Sigmoid colon (tissue), 4 donors: Measurements from ENCODE around the gene GRK1.
A peak's percentile ranks its signal among the peaks of the same experiment; 100 is the strongest.

ENCODE experiments used
- EP300 ChIP-seq, 4 donors: sonication (generic); formaldehyde crosslinking; IDR thresholded peaks; one replicate each; pipeline ENCODE4 v1.6.1; 2017; ENCODE audit warnings: antibody characterized with exemption in 4 of 4
- POLR2AphosphoS5 ChIP-seq, 4 donors: sonication (generic); formaldehyde crosslinking; IDR thresholded peaks; one replicate each; pipeline ENCODE4 v1.6.1; 2017; ENCODE audit warnings: antibody characterized with exemption in 4 of 4
- TF ChIP-seq, protein P1 (sequence below), 4 experiments: fragments of 450-650 bp in 3 of 4; fragments of 200-600 bp in 1 of 4; IDR thresholded peaks; one replicate each; pipeline ENCODE4 v1.5.1; 2016 to 2019; ENCODE audit warnings: antibody characterized with exemption in 4 of 4, mild to moderate bottlenecking in 3 of 4, moderate library complexity in 2 of 4

DNA sequence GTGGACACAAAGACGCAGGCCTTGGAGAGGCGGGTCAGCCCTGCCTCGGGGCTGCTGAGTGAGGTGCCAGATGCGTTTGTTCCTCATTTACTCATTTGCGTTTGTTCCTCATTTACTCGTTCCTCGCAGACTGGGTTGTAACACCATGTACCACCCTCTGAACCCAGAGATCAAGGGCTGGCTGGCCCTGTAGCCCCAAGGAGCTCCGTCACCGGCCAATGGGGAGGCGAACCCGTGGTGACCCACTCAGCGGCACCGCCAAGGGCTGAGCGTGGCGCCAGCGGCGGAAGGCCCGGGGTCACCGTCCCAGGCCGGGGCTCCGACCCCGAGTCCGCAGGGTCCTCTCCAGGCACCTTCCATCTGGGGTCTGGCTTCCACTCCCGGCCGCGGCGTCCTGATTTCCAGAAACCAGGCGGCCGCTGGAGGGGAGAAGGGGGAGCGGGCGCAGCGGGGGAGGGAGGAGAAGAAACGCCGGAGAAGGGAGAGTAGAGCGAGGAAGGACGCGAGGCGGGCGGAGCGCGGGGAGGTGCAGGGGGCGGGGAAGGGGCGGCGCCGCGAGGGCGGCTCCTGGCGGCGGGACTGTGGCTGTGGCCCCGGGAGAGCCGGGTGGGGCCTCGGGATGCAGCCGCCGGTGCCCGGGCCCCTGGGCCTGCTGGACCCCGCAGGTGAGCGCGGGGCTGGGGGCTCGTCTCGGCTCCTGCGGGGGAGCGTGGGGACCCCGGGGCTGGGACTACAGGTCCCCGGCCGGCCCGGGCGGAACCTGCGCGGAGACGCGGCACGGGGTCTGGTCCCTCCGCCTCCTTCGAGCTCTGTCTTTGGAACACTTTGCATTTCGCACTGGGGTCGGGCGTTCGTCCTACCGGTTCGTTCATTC is 91.9 kb downstream of the GRK1 start, which contains the start of gene TMEM255B:
- TF ChIP-seq, protein P1, sequence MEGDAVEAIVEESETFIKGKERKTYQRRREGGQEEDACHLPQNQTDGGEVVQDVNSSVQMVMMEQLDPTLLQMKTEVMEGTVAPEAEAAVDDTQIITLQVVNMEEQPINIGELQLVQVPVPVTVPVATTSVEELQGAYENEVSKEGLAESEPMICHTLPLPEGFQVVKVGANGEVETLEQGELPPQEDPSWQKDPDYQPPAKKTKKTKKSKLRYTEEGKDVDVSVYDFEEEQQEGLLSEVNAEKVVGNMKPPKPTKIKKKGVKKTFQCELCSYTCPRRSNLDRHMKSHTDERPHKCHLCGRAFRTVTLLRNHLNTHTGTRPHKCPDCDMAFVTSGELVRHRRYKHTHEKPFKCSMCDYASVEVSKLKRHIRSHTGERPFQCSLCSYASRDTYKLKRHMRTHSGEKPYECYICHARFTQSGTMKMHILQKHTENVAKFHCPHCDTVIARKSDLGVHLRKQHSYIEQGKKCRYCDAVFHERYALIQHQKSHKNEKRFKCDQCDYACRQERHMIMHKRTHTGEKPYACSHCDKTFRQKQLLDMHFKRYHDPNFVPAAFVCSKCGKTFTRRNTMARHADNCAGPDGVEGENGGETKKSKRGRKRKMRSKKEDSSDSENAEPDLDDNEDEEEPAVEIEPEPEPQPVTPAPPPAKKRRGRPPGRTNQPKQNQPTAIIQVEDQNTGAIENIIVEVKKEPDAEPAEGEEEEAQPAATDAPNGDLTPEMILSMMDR (IDR thresholded peaks at IDR 0.05): peak in 1 of 4 experiments; percentile 38
- TF ChIP-seq POLR2AphosphoS5 (IDR thresholded peaks at IDR 0.05): peak in 2 of 4 donors; percentile 33 to 48
- TF ChIP-seq EP300 (IDR thresholded peaks at IDR 0.05): no peak
